OCI-LY1 (cell line): Measurements from ENCODE around the gene MYO1D.

Experiments used
- CTCF ChIP-seq: fragments of 200-600 bp; sonication (generic), shearing (Covaris generic); IDR thresholded peaks from 2 replicates; pipeline ENCODE4 v1.5.1; 2017; ENCODE audit warnings: mild to moderate bottlenecking, antibody characterized with exemption, low read length, moderate library complexity, mixed read lengths
- EZH2 ChIP-seq: fragments of 200-600 bp; sonication (generic), shearing (Covaris generic); IDR thresholded peaks from 2 replicates; pipeline ENCODE4 v1.8.0; 2017; ENCODE audit warnings: borderline replicate concordance, mixed run types, mild to moderate bottlenecking, antibody characterized with exemption, low read length, moderate library complexity, mixed read lengths

- no peak for TF ChIP-seq CTCF
- no peak for TF ChIP-seq EZH2
These were observed 306.9 kb downstream of the MYO1D start for GRCh38 chr17:32570081-32570396.
